Stimulated activated CD4-positive, alpha-beta T cell treated with anti-CD3 and anti-CD28 coated beads, Interleukin-12 subunit alpha, Interleukin-12 subunit beta, amount 100 ng/mL, for 48 hours (primary cell): ENCODE measurements around the gene AGBL4.

Experiments
- DNase-seq, 3 donors: peaks; one replicate each; pipeline ENCODE4 v3.0.0-alpha.2; 2020; ENCODE audit warnings: low read depth in 2 of 3, low spot score in 1 of 3

The AGBL4 gene

GRCh38 chr1:48738356-48738755 lies 1285.4 kb downstream of the AGBL4 start:
- DNase-seq = no peak

DNA sequence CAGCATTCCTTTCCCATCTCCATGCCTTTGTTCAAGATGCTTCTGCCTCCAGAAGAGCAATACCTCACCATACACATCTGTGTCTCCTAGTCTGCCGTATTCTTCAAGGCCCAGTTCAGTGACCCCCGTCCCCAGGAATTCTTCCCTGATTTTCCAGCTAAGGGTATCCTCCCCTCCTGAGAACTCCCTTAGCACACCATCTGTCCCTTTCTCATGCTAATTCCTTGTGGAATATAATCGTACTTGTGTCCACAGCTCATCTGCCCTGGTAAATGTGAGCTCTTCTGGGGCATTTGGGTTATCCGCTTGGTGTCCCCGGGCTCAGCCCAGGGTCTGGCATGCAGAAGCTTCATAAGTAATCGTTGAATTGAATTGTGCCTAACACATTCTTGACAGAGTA lies 1288.0 kb downstream of the AGBL4 start:
- DNase-seq = no peak

DNA sequence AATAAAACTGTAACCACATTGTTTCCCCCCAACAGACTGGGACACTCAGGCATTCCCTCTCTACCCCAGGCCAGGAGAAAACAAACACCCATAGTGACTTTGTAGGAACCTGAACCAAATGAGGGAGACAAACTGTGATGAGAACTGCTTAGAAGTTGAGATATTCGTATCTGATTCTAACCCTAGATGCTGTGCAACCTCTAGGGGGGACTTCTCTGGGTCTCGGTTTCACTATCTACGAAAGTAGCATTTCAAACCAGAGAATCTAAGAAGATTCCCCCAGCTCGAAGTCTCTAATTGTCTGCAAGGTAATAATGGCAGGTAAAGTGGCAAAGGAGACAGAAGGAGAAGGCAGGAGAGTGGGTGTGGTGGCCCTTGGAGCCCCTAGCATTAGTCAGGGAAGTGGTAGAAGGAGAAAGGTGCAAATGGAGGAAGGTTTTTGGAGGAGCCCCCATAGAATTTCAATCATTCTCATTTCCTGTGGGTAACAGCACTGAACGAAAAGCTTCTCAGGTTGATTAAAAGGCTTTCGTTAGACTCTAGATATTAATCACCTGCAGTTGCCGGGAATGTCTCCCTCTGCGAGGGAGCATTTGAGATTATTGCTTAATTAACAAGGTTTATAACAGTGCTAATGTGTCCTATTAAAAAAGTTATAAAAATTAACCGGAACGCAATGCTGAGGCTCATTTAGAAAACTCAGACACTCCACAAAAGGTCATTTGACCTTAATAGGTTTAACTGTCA lies 1293.4 kb downstream of the AGBL4 start:
- no peak for DNase-seq

DNA sequence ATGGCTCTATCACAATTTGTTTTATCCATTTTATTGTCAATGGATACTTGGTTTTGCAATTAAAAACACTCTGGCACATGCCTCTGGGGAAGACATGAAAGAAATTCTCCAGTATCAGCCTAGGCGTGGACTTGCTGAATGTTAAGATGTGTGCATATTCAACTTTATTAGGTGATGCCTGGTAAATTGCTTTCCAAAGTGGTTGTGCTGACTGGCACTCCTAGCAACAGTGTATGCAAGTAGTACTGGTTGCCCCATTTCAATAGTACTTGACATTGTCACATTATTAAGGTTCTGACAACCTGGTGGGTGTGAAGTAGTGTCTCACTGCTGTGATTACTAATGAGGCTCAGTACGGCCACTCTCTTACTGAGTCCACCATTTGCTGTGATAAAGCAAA lies 1295.2 kb downstream of the AGBL4 start:
- DNase-seq = no peak

DNA sequence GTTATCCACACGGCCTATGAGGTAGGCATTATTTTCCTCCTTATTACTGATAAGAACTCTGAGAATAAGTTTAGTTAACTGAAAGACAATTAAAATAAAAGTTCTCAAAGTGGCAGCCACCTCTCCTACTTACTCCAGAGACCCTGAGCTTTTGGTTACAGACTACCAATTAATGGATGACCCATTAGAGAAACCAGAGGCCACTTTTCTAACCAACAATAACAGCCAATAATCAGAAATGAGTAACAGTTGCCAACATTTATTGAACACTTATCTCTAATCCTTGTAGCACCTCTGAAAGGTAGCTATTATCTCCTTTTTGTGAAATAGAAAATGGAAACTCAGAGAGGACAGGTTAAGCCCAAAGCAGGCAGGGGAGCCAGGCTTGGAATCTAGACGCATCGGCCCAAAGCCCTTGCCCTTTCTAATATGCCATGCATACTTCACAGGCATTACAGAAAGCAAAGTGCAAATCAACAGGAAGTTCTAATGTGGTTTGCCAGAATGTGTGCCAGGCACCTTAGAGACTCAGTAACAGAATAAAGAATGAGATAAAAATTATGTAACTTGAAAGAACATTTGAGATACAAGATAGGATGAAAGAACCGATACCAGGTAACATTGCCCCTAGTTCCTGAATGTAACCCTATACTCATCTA lies 1297.1 kb downstream of the AGBL4 start:
- DNase-seq = no peak

GRCh38 chr1:48726139-48726538 lies 1297.6 kb downstream of the AGBL4 start:
- DNase-seq = no peak

GRCh38 chr1:48725341-48726046 lies 1298.3 kb downstream of the AGBL4 start:
- no peak for DNase-seq

- no peak for DNase-seq
These were observed 1302.8 kb downstream of the AGBL4 start for GRCh38 chr1:48720929-48721328.

- no peak for DNase-seq
These were observed 1305.0 kb downstream of the AGBL4 start for GRCh38 chr1:48718705-48719104.

DNA sequence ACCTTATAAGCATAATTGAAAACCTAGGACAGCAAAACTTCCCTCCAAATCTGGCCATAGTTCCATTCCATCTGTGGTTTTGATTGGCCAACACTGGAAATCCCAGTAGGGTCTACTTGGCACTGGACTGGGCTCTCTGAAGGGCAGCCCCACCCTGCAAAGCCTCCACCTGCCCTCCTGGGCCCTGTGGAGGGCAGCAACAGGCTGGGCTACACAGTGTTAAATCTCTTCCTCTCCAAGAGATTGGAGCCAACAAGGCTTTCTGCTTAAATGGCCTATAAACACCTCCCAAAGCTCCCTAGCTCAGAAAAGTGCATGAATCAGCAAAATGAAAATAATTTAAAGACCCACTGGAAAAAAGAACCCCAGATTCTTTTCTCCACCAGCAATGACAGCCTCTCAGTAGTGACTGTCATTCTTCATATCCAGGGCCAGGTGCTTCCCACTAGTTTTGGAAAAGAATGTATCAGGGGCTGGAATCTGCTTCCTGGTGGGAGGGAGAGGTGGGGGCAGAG lies 1305.6 kb downstream of the AGBL4 start:
- no peak for DNase-seq

DNA sequence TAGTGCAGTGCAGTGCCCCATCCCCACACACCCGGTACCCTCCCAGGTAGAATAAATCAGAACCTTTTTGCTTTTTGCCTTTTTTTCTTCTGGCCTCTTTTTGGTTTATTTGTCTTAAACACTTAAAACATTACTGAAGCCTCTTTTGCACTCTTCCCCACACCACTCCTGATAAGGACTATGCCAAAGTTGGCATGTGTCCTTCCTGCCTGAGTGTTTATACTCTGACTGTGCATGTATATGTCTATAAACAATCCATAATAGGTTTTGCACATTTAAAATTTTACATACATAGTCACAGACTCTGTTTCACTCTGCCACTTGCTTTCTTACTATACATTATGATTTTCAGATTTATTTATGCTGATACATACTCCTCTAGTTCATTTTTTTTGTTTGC lies 1306.7 kb downstream of the AGBL4 start:
- DNase-seq = no peak

DNA sequence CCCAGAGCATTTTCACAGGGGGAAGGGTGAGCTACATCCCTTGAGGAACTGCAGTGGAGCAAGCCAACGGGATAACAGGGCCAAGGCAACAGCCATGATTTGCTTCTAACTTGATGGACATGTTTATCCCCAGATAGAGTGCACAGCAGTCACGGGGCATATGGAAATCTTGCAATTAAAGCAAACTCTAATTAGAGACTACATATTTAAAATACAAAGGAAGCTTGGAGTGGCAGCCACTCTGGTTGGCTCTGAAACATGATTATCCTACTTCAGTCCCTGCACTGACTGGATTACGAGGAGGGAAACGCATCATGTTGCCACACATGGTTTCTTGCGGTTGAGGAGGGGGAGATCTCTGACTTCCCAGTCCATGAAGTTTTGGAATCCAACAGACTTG lies 1307.8 kb downstream of the AGBL4 start:
- DNase-seq = no peak

GRCh38 chr1:48710915-48711314 lies 1312.8 kb downstream of the AGBL4 start:
- no peak for DNase-seq

- no peak for DNase-seq
These were observed 1313.4 kb downstream of the AGBL4 start for GRCh38 chr1:48710318-48710717.

GRCh38 chr1:48704736-48705135 lies 1319.0 kb downstream of the AGBL4 start:
- DNase-seq = no peak

DNA sequence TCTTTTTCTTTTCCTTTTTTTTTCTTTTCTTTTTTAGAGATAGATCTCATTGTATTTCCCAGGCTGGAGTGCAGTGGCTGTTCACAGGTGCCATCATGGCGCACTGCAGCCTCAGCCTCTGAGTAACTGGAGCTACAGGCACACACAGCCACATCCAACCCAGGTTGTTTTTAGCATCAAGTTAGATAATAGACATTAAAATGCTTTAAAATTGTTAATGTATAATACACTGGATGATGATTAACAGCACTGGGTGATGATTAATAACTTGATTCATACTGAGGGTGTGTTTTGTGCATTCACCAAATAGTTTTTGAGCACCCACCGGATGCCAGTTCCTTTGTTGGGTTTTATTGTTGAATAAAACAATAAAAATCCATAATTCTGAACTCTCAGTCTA lies 1322.3 kb downstream of the AGBL4 start:
- no peak for DNase-seq

DNA sequence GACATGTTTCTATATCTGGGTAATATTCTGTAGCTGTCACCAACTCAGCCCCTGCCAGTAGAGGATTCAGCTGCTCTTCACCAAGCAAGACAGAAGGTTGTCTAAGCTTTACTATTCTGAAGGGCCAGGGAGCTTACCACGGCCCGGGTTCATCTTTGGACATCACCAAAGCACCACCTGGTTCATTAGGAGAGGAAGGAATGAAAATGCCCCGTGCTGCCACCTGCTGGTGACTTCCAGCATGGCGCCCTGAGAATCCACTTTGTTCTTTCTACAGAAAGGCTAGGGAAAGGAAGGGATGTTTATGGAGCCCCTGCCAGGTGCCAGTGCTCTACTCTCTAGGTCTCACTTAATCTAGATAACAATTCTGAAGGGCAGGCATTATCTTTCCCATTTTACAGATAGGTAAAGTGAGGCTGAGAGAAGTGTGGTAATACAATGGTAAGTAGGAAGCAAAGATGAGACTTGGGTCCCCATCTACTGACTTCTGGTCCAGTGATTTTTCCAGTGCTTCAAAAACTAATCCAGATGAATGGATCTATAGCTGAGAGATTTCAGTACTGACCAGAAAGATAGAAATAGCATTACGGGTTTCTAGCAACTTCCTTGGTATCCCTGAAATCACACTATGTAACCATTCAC lies 1326.6 kb downstream of the AGBL4 start:
- peak; percentile 23 to 65 (median 34) for DNase-seq

DNA sequence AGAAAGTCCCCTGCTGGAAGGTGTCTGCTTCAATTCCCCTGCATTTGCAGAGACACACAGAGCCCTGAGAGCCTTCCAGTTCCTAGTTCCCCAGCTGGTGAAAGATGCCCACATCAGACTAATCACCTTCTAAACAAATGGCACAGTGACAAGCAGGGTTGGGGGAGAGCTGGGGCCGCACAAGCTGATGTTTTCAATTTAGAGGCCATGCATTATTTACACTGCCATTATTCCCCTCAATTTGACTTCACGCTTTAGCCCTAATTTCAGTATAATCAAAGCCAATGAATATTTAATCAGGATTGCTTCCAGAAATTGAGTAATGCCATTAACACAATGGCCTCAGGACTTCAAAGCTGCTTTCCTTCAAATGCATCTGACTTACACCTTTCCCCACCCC lies 1328.6 kb downstream of the AGBL4 start:
- no peak for DNase-seq

- no peak for DNase-seq
These were observed 1330.0 kb downstream of the AGBL4 start for GRCh38 chr1:48693674-48694320.

GRCh38 chr1:48693180-48693579 lies 1330.6 kb downstream of the AGBL4 start:
- no peak for DNase-seq

DNA sequence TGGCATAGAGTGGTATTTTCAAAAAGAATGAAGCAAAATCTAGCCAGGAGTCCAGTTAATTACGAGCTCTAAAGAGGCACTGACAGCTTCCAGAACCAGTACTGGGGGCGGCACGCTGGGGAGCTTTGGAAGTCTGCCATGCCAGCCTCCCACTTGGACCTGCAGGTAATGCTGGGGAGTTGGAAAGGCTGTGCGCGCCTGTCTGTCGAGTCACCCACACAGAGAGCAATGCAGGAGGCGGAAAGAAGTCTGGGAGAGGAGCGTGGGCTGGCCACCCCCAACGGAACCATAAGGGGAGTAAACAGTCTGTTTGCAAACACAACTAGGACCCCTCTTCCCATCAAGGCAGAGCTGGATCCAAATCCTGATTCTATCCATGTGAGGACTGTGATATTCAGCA lies 1331.5 kb downstream of the AGBL4 start:
- DNase-seq = no peak
